ENCODE results near the gene OR4A5. TPM values are rescaled to one million over a fixed set of nuclear protein-coding genes. Genes with fewer than 3 reads are reported as not detected.
"Not testable (repeated sequence)": the region's sequence is repeated elsewhere in the genome, so short reads cannot be mapped to it uniquely, and the experiment has no call there.

The OR4A5 gene, protein sequence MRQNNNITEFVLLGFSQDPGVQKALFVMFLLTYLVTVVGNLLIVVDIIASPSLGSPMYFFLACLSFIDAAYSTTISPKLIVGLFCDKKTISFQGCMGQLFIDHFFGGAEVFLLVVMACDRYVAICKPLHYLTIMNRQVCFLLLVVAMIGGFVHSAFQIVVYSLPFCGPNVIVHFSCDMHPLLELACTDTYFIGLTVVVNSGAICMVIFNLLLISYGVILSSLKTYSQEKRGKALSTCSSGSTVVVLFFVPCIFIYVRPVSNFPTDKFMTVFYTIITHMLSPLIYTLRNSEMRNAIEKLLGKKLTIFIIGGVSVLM
- not detected for total RNA-seq
- not detected for polyA plus RNA-seq

DNA sequence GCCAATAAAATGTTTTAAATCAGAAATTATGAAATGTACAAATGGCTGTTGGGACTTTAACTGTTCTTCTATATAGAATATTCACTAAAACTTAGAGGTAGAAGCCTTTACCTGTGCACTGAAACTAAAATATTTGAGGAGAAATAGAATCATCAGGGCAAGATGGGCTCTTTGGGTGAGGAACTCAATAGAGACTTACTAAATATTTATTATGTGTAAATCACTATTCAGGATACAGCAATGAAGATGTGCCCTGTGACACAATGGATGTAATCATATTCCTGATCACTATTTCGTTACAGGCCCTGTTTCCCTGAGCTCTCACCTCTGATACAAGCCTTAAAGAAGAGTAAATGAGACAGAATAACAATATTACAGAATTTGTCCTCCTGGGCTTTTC is at the start of gene OR4A5:
TSS of gene OR4A5 (plus strand) at position 301 of the 400 bp plus-strand sequence. CDS start at position 354, 53 bp downstream.
- H3K4me1 ChIP-seq (ENCODE audit: insufficient read depth, low read length); H3K27me3 ChIP-seq (ENCODE audit: insufficient read depth, low read length, poor library complexity, severe bottlenecking); H3K36me3 ChIP-seq (ENCODE audit: insufficient read depth, low read length); H3K9me3 ChIP-seq (ENCODE audit: low read length); H3K4me1 Mint-ChIP-seq; H3K4me3 ChIP-seq (ENCODE audit: low read length); POLR2A ChIA-PET; H3K27ac Mint-ChIP-seq; H3K27me3 Mint-ChIP-seq; H3K4me3 Mint-ChIP-seq; CTCF ChIA-PET; DNase-seq; H3K36me3 Mint-ChIP-seq; H3K27ac ChIP-seq (ENCODE audit: low read depth, low read length): not testable (repeated sequence)
- H3K9me3 Mint-ChIP-seq, result peaks cover 16 to 49% (median 38%) of the 10 kb centered on the region in 5 donors

DNA sequence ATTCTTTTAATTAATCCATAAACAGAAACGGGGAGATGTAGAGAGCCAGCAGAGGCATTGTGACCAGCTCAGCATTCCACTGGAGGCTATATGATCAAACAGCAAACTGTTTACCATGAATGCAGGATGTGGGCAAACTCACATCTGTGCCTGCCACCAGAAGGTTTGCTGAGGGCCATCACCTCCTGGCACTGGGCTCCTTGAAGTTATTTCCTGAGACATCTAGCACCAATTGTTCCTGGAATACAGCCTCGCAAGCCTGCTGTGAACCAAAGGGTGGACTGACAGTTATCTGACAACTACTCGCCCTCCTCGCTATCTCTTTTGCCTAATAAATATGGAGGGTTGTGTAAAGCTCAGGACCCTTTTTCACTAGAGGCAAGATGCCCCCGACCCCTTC is 13.5 kb downstream of the OR4A5 start:
- H3K27ac ChIP-seq (ENCODE audit: low read depth, low read length); POLR2A ChIA-PET; H3K36me3 ChIP-seq (ENCODE audit: insufficient read depth, low read length); H3K4me1 Mint-ChIP-seq; H3K27me3 Mint-ChIP-seq; H3K27me3 ChIP-seq (ENCODE audit: insufficient read depth, low read length, poor library complexity, severe bottlenecking); DNase-seq; CTCF ChIA-PET; H3K36me3 Mint-ChIP-seq; H3K9me3 ChIP-seq (ENCODE audit: low read length); H3K4me3 Mint-ChIP-seq; H3K27ac Mint-ChIP-seq; H3K4me1 ChIP-seq (ENCODE audit: insufficient read depth, low read length); H3K4me3 ChIP-seq (ENCODE audit: low read length): not testable (repeated sequence)
- peaks cover 10 to 30% (median 19%) of the 10 kb centered on the region in 5 donors for H3K9me3 Mint-ChIP-seq

Other genes with a start within 250 kb of the OR4A5 start
- not detected for gene OR4C46, start 102.8 kb upstream of the OR4A5 start, total RNA-seq
- gene OR4C46, start 102.8 kb upstream of the OR4A5 start, polyA plus RNA-seq, result not detected